G401.6 (cell line): ENCODE data around the gene TNIP1.

Source experiments
- FAIRE-seq: peaks from 2 replicates; lab custom pipeline; 2012; peaks lifted over from hg19 to GRCh38; lab: Jason Lieb, UNC

The TNIP1 gene, protein sequence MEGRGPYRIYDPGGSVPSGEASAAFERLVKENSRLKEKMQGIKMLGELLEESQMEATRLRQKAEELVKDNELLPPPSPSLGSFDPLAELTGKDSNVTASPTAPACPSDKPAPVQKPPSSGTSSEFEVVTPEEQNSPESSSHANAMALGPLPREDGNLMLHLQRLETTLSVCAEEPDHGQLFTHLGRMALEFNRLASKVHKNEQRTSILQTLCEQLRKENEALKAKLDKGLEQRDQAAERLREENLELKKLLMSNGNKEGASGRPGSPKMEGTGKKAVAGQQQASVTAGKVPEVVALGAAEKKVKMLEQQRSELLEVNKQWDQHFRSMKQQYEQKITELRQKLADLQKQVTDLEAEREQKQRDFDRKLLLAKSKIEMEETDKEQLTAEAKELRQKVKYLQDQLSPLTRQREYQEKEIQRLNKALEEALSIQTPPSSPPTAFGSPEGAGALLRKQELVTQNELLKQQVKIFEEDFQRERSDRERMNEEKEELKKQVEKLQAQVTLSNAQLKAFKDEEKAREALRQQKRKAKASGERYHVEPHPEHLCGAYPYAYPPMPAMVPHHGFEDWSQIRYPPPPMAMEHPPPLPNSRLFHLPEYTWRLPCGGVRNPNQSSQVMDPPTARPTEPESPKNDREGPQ

DNA sequence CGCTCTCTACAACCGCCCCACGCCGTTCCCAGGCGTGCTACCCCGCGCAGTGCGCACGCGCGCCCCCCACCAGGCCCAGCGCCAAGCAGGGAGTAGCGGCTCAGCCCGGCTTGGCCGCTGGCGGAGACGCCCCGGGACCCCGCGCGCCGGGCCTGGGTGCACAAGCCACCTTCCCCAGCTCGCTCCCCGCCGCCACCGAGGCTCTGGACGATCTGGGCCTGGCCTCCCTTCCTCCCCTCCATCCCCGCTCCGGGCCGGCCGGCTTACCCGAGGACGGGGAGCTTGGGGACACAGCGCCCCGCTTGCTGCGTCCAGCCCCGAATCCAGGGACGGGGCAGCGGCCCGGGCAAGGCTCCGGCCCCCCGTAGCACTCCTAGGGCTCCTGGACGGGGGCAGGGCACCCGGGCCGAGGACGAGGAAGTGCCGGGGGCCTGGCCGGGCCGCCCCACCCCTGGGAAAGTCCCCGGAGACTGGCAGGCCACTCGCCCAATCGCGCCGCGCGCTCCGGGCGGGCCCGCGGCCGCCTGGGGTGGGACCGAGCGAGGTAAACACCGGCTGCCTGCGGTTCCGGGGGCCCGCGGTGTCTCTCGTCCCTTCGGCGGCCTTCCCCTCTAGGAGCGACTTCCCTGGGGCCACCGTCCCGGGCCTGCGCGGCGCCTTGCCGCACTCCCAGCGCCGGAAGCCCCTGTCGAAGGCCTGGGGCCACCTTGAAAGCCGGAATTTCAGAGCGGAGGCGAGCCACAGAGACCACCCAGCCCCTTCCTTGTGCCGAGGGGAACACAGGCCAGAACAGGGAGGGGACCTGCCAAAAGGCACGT is at the start of gene TNIP1:
Gene TNIP1 (minus strand): TSS at position 422 of the 818 bp plus-strand sequence. CDS start 15,939 bp downstream, outside the sequence.
- no peak for FAIRE-seq

DNA sequence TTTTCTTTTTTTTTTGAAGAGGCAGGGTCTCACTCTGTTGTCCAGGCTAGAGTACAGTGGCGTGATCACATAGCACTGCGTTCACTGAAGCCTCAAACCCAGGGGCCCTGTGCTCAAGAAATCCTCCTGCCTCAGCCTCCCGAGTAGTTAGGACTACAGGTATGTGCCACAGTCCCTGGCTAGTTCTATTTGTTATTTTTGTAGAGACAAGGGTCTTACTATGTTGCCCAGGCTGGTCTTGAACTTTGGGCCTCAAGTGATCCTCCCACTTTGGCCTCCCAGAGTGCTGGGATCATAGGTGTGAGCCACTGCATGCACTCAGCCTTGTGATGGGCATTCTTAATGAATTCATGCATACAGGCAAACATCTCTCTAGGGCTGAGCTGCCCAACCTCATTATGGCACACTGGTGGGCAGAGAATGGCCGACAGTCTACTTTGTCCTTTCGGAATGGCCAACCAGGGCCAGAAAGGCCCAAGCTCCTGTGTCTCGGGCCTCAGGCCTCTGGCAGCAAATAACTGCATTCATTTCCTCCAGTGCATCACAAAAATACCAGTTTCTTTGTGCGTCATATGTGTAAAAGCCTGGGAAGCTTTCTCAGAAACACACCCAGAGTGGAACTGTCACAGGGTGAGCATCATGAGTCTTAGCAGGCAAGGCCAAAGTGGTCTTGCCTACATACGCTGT is 49.5 kb upstream of the TNIP1 start:
- no peak for FAIRE-seq

GRCh38 chr5:151128817-151129216 is 48.0 kb upstream of the TNIP1 start:
- no peak for FAIRE-seq

- FAIRE-seq: no peak
These were observed 47.1 kb upstream of the TNIP1 start for GRCh38 chr5:151127926-151128325.

DNA sequence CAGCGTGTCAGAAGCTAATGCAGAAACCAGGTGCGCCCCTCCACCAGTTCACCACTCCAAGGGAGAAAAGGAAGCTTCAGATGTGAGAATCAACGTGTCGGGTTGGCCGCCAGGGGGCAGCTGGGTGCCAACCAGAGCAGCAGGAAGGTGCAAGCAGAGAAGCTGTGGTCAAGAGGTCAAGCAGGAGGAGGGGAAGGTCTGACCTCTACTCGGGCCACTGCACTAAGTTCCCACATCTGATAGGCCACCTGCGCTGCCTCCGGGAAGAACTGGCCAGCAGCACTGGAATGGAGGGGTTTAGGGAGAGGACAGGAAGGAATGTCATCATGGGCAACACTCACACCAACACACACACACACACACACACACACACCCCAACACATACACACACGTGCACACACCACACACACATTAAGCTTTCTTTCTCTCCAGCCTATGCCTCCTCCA is 45.4 kb upstream of the TNIP1 start:
- no peak for FAIRE-seq

- no peak for FAIRE-seq
These were observed 44.6 kb upstream of the TNIP1 start for GRCh38 chr5:151125421-151125820.

DNA sequence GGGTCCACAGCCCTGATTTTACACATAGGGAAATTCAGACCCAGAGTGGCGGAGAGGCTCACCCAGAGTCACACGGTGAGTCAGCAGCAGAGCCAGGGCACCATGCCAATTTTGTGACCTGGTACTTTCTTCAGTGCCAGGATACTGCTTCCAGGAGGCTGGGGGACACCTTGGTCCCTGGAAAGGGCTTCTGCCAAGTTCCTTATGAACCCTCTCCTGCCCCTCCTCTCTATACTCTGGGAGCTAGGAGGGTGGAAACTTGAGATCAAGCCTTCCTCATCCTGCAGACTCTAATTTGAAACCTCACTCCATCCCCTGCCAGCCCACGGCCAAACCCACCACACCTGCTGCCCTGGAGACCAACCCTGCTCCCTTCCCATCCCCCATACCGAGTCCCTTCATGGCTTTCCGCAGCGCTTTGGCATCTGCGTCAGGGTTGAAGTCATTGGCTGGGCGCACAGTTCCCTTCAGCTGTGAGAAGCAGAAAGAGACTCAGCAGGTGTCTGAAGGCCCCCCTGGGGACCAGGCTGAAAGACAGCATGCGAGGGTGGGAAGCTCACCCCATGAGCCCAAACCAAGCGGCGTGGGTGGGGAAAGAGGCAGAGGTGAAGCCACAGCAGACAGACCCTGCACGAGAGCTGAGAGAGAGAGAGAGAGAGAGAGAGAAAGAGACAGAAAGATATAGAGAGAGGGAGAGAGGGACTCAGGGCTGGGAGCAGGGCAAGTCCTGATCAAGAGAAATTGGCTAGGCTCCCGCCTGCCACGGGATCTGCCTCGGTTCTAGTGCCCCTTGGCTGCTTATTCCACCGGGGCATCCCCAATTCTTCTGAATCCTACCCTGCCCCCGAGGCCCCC is 43.3 kb upstream of the TNIP1 start:
- no peak for FAIRE-seq

DNA sequence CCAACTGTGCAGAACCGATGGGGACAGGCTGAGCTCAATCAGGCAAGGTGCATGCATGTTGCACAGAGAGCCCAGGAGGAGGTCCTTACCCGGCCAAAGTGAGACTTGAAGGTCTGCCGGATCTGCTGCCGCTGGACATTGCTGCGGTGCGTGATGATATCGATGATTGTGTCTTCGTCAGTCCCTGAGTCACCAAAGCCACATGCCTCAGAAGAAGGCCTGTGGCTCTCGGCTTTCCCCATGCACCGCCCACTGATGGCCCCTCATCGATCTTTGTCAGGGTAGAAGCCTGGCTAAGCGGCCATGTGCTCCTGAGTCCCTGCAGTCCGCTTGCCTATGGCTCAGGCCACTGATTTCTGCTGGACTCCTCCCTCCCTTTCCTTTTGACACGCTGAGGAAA is 42.0 kb upstream of the TNIP1 start:
- no peak for FAIRE-seq

DNA sequence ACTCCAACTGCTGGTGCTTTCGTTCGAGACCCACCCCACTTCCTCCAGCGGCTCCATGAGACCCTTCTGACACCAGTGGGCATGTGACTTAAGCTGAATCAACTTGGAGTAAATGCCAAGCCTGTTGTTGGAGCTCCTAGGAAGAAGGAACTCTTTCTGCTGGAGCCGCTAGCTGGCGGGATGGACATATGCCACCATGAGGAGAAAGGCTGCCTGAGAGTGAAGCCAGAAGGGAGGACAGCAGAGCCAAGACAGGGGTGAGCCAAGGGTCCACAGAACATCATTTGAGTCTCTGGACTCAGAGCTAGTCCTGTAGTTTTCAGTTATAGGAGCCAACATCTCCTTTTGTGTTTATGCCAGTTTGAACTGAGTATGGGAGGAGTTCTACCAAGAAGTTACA is 40.8 kb upstream of the TNIP1 start:
- FAIRE-seq: no peak

- FAIRE-seq: no peak
These were observed 40.3 kb upstream of the TNIP1 start for GRCh38 chr5:151121095-151121494.

GRCh38 chr5:151118913-151119575 is 38.2 kb upstream of the TNIP1 start:
- FAIRE-seq: no peak

DNA sequence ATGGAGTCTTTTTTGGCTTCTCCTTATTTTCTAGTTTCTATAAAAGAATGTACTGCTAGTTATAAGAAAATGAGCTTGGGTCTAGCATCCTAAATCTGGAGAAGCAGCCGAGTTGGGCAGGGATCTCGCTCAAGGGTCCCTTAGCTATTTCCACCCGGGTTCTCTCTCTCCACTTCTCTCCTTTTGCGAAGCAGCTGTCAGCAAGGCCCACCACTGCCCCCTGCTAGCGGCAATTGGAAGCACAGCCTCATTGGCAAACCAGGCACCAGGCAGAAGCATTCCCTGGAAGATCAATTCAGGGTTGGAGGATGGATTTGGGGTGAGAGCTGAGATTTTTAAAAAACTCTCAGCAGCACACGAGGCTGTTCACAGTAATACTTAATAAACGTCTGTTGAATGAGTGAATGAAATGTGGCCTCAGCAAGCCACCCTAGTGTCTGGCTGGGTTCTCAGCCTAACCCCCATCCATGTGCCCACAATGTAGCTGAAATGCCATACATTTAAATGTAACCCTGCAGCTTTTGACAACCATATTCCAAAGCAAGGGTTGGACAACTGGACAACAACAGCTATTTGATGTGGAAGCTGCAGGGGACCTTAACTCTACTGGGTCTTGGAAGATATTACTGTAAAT is 34.6 kb upstream of the TNIP1 start:
- FAIRE-seq: peak; percentile 75

DNA sequence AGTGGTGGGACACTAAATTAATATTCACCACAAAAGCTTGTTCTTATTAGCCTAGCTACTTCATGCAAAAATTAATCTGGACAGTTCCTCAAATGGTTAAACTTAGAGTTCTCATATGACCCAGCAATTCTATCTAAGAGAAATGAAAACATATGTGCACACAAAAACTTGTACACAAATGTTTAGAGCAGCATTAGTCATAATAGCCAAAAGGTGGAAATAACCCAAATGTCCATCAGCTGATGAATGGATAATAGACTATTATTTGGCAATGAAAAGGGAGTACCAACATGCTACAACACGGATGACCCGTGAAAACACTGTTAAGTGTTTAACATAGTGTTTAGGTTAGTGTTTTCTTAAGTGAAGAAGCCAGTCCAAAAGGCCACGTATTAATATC is 32.8 kb upstream of the TNIP1 start:
- no peak for FAIRE-seq

GRCh38 chr5:151110992-151111391 is 30.2 kb upstream of the TNIP1 start:
- no peak for FAIRE-seq

GRCh38 chr5:151110122-151110681 is 29.4 kb upstream of the TNIP1 start:
- no peak for FAIRE-seq

- FAIRE-seq: no peak
These were observed 27.7 kb upstream of the TNIP1 start for GRCh38 chr5:151108566-151108965.

DNA sequence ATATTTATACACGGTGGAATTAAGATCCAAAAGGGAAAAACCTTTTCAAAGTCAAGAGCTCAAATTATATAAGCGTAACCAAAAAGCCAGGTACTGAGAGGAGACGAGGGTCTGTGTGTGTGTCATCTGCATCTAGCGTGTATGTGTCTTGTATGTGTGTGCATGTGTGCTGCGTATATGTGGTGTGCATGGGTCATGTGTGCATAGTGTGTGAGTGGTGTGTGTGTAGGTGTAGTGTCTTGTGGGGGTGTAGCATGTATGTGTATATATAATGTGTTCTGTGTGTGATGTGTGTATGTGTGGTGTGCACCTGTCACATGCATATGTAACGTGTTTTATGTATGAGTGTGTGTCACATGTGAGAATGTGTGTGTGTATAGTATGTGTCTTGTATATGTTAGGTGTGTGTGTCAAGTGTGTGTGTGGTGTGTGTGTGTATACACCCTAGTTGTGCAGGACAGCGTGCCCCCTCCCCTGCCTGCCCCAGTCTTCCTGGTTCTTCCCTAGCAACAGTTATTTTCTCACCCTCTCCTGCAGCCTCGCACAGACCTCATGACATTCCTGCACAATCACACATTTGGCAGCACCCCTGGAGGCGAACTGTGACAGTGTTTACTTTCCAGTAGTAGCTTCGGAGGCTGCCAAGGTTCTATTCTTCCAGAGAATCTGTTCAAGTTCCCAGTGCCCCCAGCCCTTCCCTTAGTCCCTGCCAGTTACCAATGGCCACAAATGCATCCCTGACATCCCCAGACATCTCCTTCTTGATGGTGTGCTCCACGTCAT is 27.1 kb upstream of the TNIP1 start:
- no peak for FAIRE-seq

- FAIRE-seq: no peak
These were observed 26.2 kb upstream of the TNIP1 start for GRCh38 chr5:151107084-151107483.

GRCh38 chr5:151106509-151106908 is 25.7 kb upstream of the TNIP1 start:
- no peak for FAIRE-seq
